HepG2 (cell line): ENCODE results near the gene TRIM9.

ENCODE experiments used
- NR2F6 ChIP-seq, 2 experiments: IDR thresholded peaks; 2 replicates each; pipeline ENCODE4 v1.6.1; 2016; ENCODE audit warnings: antibody characterized with exemption in 1 of 2, mild to moderate bottlenecking in 1 of 2
- POLR2A ChIP-seq, 2 experiments: IDR thresholded peaks; 2 replicates each; pipeline ENCODE4 v1.6.1; 2011; ENCODE audit warnings: low read depth in 2 of 2, low read length in 2 of 2, mild to moderate bottlenecking in 1 of 2, moderate library complexity in 1 of 2; ENCODE audit not compliant: insufficient read depth in 1 of 2
- SMC3 ChIP-seq: IDR thresholded peaks from 2 replicates; pipeline ENCODE4 v1.6.1; 2011; ENCODE audit warnings: low read length, improper control_type of control experiment
- TAF1 ChIP-seq: sonication (generic); formaldehyde crosslinking; IDR thresholded peaks from 2 replicates; pipeline ENCODE4 v1.4.0; 2020; ENCODE audit warnings: missing genetic modification reagents
- ZBTB3 ChIP-seq: sonication (generic); formaldehyde crosslinking; IDR thresholded peaks from 2 replicates; pipeline ENCODE4 v1.4.0; 2020; ENCODE audit warnings: low read depth, mild to moderate bottlenecking, moderate library complexity, missing genetic modification reagents, borderline replicate concordance
- ZBTB7A ChIP-seq: sonication (generic); formaldehyde crosslinking; IDR thresholded peaks from 2 replicates; pipeline ENCODE4 v1.8.0; 2022; ENCODE audit warnings: mild to moderate bottlenecking, missing genetic modification reagents
- TF ChIP-seq, protein P1 (sequence below): sonication (generic); formaldehyde crosslinking; IDR thresholded peaks from 2 replicates; pipeline ENCODE4 v1.5.1; 2020; ENCODE audit warnings: missing genetic modification reagents, mild to moderate bottlenecking, borderline replicate concordance
- TF ChIP-seq, protein P2 (sequence below), 2 experiments: sonication (generic) in 1 of 2; formaldehyde crosslinking in 1 of 2; IDR thresholded peaks; 2 replicates each; pipeline versions ENCODE4 v1.4.0 to v1.6.1; 2016 to 2020; ENCODE audit warnings: borderline replicate concordance in 1 of 2, low read depth in 1 of 2, mild to moderate bottlenecking in 1 of 2, missing genetic modification reagents in 1 of 2
- TF ChIP-seq, protein P3 (sequence below): sonication (generic); formaldehyde crosslinking; IDR thresholded peaks from 2 replicates; pipeline ENCODE4 v1.5.1; 2020; ENCODE audit warnings: mild to moderate bottlenecking, missing genetic modification reagents
- TF ChIP-seq, protein P4 (sequence below): sonication (generic); formaldehyde crosslinking; IDR thresholded peaks from 2 replicates; pipeline ENCODE4 v1.5.0; 2020; ENCODE audit warnings: mild to moderate bottlenecking, missing genetic modification reagents, moderate library complexity
- TF ChIP-seq, protein P5 (sequence below): sonication (generic); formaldehyde crosslinking; IDR thresholded peaks from 2 replicates; pipeline ENCODE4 v1.4.0; 2020; ENCODE audit warnings: low read depth, missing genetic modification reagents

DNA sequence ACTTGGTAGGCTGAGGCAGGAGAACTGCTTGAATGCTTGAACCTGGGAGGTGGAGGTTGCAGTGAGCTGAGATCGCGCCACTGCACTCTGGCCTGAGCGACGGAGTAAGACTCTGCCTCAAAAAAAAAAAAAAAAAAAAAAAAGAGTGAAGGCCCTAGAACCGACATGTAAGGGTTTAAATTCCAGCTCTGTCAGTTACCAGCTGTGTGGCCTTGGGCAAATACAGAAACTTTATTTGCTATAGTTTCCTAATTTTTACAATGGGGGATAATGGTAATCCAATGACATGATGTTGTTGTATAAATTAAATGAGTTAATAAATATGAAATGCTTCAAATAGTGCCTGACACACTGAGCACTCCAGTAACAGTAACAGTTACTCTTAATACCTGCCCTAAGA lies 131.0 kb downstream of the TRIM9 start:
- TF ChIP-seq ZBTB3 (CRISPR knock-in tag) (no peak), POLR2A (IDR thresholded peaks at IDR 0.05; ENCODE audit: insufficient read depth in 1 of 2, low read depth in 2 of 2, low read length in 2 of 2) (no peak), ZBTB7A (CRISPR knock-in tag) (no peak), TAF1 (no peak), NR2F6 (IDR thresholded peaks at IDR 0.05) (no peak), NR2F6 (CRISPR knock-in tag; IDR thresholded peaks at IDR 0.05) (no peak), SMC3 (no peak)
- TF ChIP-seq, protein P1, sequence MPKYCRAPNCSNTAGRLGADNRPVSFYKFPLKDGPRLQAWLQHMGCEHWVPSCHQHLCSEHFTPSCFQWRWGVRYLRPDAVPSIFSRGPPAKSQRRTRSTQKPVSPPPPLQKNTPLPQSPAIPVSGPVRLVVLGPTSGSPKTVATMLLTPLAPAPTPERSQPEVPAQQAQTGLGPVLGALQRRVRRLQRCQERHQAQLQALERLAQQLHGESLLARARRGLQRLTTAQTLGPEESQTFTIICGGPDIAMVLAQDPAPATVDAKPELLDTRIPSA (CRISPR knock-in tag), result no peak
- TF ChIP-seq, protein P2, sequence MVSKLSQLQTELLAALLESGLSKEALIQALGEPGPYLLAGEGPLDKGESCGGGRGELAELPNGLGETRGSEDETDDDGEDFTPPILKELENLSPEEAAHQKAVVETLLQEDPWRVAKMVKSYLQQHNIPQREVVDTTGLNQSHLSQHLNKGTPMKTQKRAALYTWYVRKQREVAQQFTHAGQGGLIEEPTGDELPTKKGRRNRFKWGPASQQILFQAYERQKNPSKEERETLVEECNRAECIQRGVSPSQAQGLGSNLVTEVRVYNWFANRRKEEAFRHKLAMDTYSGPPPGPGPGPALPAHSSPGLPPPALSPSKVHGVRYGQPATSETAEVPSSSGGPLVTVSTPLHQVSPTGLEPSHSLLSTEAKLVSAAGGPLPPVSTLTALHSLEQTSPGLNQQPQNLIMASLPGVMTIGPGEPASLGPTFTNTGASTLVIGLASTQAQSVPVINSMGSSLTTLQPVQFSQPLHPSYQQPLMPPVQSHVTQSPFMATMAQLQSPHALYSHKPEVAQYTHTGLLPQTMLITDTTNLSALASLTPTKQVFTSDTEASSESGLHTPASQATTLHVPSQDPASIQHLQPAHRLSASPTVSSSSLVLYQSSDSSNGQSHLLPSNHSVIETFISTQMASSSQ (IDR thresholded peaks at IDR 0.05; ENCODE audit: low read depth), result no peak
- TF ChIP-seq, protein P2 (CRISPR knock-in tag; IDR thresholded peaks at IDR 0.05; ENCODE audit: borderline replicate concordance), result no peak
- TF ChIP-seq, protein P3, sequence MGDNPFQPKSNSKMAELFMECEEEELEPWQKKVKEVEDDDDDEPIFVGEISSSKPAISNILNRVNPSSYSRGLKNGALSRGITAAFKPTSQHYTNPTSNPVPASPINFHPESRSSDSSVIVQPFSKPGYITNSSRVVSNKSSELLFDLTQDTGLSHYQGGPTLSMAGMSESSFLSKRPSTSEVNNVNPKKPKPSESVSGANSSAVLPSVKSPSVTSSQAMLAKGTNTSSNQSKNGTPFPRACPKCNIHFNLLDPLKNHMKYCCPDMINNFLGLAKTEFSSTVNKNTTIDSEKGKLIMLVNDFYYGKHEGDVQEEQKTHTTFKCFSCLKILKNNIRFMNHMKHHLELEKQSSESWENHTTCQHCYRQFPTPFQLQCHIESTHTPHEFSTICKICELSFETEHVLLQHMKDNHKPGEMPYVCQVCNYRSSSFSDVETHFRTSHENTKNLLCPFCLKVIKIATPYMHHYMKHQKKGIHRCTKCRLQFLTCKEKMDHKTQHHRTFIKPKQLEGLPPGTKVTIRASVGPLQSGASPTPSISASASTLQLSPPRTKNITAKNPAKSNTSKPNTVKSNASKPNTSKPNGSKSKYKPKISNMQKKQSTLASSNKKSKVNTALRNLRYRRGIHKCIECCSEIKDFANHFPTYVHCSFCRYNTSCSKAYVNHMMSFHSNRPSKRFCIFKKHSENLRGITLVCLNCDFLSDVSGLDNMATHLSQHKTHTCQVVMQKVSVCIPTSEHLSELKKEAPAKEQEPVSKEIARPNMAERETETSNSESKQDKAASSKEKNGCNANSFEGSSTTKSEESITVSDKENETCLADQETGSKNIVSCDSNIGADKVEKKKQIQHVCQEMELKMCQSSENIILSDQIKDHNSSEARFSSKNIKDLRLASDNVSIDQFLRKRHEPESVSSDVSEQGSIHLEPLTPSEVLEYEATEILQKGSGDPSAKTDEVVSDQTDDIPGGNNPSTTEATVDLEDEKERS (CRISPR knock-in tag), result no peak
- TF ChIP-seq, protein P4, sequence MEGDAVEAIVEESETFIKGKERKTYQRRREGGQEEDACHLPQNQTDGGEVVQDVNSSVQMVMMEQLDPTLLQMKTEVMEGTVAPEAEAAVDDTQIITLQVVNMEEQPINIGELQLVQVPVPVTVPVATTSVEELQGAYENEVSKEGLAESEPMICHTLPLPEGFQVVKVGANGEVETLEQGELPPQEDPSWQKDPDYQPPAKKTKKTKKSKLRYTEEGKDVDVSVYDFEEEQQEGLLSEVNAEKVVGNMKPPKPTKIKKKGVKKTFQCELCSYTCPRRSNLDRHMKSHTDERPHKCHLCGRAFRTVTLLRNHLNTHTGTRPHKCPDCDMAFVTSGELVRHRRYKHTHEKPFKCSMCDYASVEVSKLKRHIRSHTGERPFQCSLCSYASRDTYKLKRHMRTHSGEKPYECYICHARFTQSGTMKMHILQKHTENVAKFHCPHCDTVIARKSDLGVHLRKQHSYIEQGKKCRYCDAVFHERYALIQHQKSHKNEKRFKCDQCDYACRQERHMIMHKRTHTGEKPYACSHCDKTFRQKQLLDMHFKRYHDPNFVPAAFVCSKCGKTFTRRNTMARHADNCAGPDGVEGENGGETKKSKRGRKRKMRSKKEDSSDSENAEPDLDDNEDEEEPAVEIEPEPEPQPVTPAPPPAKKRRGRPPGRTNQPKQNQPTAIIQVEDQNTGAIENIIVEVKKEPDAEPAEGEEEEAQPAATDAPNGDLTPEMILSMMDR, result no peak
- TF ChIP-seq, protein P5, sequence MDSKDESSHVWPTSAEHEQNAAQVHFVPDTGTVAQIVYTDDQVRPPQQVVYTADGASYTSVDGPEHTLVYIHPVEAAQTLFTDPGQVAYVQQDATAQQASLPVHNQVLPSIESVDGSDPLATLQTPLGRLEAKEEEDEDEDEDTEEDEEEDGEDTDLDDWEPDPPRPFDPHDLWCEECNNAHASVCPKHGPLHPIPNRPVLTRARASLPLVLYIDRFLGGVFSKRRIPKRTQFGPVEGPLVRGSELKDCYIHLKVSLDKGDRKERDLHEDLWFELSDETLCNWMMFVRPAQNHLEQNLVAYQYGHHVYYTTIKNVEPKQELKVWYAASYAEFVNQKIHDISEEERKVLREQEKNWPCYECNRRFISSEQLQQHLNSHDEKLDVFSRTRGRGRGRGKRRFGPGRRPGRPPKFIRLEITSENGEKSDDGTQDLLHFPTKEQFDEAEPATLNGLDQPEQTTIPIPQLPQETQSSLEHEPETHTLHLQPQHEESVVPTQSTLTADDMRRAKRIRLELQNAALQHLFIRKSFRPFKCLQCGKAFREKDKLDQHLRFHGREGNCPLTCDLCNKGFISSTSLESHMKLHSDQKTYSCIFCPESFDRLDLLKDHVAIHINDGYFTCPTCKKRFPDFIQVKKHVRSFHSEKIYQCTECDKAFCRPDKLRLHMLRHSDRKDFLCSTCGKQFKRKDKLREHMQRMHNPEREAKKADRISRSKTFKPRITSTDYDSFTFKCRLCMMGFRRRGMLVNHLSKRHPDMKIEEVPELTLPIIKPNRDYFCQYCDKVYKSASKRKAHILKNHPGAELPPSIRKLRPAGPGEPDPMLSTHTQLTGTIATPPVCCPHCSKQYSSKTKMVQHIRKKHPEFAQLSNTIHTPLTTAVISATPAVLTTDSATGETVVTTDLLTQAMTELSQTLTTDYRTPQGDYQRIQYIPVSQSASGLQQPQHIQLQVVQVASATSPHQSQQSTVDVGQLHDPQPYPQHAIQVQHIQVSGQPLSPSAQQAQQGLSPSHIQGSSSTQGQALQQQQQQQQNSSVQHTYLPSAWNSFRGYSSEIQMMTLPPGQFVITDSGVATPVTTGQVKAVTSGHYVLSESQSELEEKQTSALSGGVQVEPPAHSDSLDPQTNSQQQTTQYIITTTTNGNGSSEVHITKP, result no peak
